GM19467 (cell line): Measurements from ENCODE around the gene CLDN22.
"Not testable (repeated sequence)": the region's sequence is repeated elsewhere in the genome, so short reads cannot be mapped to it uniquely, and the experiment has no call there.

Source experiments
- ATAC-seq: cut with Tn5 transposase; IDR thresholded peaks from one replicate; pipeline ENCODE4 v1.9.1; 2021; ENCODE audit warnings: mild to moderate bottlenecking, moderate library complexity; ENCODE audit not compliant: unreplicated experiment

CLDN22 gene

DNA sequence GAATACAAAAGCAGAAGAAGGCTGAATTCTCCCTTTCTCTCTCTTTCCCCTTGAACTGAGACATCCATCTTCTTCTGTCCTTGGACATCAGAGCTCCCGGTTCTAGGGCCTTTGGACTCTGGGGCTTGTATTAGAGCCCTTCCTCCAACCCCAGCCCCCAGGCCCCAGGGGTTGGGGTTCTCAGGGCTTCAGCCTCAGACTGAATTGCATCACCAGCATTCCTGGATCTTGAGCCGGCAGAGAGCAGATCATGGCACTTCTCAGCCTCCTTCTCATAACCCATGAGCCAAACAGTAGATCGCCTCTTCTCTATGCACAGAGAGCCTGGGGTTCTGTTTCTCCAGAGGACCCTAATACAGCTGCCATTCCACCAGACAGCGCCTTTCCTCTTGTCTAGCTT lies 27.5 kb upstream of the CLDN22 start:
- no peak for ATAC-seq

DNA sequence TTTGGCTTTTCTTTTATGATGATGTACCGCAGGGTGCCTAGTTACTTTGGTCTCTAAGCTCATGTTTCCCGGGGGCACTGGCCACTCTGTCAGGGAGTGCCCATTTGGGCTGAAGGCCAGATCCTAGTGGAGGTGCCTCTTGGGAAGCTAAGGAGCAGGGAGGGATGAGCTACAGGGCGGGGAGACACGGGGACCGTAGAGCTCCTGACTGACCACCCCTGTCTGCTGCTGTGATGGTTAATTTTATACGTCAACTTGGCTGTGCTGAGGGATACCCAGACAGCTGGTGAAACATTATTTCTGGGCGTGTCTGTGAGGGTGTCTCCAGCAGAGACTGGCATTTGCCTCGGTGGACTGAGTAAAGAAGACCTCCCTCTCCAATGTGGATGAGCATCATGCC lies 27.1 kb upstream of the CLDN22 start:
- ATAC-seq = no peak

DNA sequence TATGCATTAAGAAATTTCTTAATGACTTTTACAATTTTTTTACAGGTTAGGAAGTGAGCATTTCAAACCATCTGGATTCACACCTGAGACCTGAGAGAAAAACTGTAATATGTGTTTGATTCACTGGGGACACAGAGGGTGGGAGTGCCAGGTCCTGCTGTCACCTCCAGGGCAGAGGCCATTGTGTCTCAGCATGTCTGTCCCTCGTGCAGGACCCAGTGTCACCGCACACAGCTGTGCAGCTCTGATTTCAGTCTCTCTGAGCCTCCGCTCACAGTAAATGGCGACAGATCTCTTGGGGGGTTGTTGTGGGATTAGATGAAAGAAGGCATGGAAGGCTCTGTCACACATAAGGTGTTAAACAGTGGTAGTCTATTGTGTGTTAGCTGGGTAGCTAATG lies 25.2 kb upstream of the CLDN22 start:
- no peak for ATAC-seq

DNA sequence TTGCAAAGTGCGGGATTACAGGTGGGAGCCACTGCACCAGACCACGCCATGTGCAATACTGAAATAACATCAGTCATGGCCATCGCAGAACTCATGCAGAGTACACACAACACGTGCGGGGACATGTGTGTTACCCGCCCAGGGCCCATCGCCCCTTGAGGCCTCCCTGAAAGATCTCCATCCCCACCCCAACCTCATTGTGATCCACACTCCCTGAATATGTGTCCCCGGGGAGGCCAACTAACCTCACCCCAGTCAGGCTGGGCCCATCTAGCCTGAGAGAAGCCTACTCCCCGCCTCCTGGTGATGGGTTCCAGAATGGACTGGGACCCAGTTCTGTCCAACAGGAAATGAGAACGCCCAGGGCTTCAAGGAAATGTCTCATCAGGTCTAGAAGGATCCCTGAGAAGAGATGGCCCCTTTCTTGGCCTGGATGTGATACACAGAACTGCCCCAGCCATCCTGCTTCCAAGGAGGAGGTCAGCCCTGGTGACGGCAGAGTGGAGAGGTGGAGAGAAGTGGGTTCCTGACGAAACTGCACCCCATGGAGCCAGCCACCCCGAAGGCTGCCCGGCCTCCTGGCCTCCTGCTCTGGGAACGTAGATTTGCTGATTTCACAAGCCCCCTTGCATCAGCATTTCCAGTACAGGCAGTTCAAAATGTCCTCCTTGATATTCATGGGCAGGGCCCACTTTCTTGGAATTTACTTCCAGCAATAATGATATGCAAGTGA lies 24.6 kb upstream of the CLDN22 start:
- no peak for ATAC-seq

DNA sequence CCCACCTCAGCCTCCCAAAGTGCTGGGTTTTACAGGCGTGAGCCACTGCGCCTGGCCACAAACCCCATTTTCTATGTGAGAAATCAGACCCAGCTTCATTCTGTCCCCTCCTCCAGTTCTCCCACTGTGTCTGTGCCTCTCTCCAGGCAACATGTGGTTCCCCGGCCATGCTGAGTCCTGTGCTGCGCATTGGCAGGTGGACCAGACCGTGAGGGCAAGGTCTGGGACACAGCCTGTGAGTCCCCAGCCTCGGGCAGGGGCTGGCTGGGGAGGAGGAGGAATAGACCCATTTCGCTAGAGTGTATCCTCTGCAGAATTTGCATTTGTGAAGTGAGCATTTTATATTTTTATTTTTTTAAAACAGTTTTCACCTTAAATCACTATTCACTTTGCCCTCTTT lies 23.7 kb upstream of the CLDN22 start:
- no peak for ATAC-seq

DNA sequence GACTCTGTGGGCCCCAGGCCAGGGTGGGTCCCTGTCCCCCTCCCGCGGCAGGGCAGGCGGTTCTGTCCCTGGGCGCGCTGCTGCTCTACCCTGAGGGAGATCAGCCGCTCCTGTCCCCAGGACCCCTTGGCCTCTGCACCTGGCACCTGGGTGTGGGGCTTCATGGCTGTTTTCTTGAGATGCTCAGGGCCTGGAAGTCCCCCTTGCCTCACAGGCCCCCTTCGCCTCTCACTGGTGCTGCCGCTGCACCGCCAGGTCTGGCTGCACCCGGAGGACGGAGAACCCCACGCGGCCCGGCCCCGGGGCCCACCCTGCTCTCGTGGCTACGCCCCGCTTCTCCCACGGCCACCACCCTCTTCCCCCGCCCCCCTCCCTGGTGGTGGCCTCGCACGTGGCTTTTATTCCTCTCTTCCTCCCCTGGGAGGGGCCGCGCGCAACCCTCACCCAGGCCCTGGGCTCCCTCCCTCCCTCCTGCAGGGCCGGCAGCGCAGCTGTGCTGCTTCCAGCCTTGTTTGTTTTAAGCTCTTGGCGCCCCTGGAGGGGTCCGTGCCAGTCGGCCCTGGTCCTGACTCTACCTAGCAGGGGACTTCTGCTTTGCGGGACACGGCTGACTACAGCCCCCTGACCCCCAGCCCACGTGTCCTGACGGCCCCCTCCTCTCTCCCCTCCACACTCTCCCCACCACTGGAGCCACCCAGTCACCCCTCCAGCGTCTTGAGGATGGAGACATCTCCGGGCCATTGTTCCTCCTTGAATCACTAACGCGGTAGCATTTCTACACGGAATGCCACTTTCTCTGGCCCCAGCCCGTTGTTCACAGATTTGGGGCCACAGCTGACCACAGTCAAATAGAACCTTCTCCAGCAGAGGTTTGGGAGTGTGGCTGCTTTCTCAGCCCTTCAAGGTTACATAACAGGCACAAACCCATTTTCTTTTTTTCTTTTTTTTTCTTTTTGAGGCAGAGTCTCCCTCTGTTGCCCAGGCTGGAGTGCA lies 22.8 kb upstream of the CLDN22 start:
- no peak for ATAC-seq

DNA sequence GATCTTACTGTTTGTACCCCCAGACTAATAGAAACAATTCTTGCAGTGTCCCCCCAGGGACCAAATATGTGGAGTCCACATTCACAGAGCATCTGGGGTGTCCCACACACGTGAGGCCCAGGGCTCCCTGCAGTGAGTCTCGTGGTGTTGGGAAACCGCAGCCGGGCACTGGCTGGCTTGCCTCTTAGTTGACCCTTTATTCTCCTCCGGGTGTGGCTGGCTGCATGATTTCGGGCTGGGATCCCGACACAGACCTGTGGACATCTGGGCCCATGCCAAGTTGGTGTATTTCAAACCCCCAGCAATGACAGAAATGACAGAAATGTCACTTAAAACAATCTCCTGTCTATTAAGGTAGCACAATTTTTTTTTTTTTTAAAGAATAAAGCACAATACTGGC lies 17.8 kb upstream of the CLDN22 start:
- ATAC-seq = no peak

DNA sequence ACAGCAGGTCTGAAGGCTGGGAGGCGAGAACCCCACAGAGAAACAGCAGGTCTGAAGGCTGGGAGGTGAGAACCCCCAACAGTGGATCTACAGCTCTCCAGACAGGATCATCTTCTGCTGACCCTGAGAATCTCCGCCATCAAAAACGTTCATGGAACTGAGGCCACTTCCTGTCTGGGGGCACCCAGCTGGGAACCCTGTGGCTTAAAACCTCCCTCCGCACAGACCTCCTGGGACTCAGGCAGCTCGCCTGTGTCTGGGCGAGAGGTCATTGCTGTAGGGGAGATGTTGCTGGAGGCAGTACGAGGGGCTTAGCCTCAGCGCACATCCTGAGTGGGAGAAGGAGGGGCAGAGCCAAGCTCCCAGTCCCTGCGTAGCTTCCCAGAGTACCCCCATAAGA lies 17.3 kb upstream of the CLDN22 start:
- ATAC-seq = no peak

DNA sequence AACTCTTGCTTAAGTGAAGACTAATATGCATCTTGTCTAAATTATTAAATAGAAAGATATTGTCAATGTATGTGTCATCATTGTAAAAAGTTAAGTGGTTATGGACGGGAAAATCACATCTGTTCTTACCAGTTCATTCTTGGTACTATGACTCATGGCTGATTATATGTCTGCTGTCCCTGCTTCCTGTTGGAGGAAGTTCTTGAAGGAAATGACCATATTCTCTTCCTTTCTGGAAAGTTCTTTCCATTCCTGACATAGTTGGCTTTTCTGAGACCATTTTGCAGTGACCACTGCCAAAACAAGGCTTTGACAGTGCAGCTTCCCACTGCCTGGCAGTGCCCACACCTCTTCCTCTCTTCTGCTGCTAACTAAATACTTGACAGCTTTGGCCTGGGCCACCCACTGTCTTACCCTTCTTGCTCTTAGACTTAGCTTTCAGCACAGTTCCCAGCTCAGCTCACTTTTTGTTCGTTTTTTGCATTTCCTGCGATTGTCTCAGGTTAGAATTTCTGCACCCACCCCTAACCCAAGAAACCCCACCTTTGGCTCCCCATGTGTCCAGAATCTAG lies 15.4 kb upstream of the CLDN22 start:
- no peak for ATAC-seq

DNA sequence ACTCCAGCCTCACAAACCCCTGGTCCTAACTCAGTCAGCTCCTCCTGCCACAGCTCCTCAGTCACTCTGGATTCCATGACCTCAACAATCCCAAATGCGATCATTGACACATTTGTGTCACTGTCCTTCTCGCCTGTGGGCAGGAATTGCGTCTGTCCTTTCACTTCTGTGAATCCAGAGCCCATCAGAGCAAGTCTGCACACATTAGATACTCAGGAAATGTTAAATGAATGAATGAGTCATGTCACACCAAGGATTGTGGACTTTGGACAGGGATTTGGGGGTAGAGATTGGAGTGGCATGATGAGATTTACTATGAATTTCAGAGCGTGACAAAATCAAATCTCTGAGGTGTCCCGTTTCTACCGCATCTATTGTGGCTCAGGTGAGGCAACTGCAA lies 13.9 kb upstream of the CLDN22 start:
- ATAC-seq = no peak

DNA sequence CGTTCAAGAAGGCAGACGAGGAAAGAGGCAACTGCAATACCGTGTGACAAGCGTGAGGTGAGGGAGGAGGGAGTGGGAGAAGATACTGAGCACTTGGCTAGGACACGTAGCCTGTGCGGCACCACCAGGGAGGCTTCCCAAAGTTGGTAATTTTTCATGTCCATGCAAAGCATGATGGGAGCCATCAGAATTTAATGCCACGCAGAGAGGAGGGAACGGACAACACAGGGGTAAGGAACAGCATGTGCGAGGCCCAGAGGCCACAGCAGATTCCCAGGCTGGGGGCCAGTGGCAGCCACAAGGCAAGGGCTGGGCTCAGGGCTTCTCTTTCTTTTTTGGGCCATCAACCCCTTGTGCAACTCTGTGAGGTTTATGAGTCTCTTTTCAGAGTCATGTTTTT lies 13.1 kb upstream of the CLDN22 start:
- ATAC-seq = no peak

DNA sequence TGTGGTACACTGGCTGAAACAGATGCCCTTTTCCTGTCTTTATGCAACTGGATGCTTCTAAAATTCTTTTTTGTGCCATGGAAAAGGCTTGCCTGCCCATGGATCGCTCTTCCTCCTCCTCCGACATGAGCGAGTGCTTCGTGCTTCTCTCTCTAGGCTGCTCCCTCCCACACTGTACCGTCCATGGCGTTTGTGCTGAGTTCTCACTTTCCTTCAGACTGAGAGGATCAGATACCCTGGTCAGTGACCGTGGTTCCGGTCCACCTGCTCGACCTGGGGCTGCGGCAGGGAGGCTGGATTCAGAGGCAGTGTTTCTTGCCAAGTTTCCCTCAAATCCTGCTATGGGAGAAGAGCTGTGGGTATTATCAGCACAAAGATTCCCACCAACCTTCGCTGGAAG lies 12.4 kb upstream of the CLDN22 start:
- no peak for ATAC-seq

DNA sequence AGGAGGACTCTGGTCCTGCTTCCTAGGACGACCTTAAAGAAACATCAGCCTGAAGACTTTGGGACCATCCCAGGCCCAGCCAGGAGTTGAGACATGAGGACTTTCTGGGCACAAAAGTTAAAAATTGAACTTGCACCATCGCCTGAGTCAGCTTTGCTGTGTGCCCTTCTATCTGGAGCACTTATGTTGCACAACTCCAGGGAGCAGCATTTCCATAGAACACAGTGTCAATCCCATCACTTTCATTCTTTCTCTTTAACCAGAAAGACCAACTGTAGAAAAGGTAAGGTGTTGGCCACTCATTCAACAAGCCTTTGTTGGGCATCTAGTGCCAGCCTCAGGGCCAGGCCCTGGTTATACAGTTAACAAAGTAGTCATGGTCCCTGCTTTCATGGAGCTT lies 10.8 kb upstream of the CLDN22 start:
- no peak for ATAC-seq

DNA sequence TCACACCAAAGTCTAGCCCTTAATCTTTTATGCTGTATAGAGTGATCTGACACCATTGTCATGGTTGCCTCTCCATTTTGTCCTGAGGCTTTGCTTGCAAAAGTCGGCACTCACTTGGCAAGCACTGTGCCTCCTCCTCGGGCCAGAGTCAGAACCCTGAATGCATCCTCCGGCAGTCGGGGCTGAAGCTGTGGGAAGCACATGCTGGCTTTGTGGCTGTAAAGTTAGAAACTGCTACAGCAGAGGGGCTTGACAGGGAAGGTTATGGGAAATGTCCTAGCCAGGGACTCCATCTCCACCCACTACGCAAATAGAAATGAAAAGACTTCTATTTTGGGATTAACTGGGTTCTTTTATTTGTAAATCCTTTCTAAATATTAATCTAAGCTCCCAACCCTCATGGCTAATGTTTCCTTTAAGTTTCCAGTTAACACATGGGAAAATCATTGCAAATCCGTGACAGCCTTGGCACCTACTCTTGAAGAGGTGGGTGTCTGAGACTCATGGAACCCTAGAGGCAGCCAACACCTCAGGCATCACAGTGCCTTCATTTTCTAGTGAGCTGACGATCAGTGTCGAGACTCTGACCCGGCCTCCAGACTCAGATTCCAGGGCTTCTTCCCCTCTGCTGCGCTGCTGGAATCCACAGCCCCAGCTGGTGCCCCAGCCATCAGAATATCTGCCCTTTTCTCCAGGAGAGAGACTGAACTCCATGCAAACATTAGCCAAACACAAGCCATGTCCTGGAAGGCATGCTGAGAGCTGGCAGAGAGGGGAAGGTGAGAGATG lies 10.1 kb upstream of the CLDN22 start:
- no peak for ATAC-seq

DNA sequence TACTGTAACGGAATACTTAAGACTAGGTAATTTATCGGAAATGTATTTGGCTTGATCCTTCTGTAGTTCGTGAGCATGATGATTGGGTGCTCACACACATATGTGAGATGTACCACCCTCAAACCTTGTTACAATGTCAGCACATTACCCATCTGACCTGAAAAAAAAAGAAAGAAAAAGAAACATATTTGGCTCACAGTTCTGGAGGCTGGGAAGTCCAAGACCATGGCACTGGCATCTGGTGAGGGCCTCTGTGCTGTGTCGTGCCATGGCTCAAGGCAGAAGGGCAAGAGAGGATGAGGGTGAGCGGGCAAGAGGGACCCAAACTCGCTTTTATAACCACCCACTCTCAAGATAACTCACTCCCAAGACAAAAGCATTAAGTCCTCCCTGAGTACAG lies 9.2 kb upstream of the CLDN22 start:
- no peak for ATAC-seq

DNA sequence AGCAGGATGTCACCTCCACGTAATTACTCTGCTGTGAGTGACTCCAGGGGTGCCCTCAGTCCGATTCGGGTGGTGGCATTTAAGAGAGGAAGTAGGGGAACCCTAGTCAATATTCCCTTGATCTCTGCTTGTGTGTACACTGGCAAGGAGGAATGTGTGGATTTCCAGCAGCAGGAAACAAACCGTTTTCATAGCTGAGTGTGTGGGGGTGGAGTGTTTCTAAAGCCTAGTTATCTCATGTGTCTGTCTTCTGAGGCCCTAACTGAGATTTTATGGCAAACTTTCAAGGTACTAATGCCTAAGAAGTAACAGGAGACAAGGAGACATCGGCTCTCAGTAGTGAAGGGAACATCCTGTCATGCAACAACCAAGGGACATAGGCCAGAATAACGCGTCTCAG lies 8.8 kb upstream of the CLDN22 start:
- no peak for ATAC-seq

DNA sequence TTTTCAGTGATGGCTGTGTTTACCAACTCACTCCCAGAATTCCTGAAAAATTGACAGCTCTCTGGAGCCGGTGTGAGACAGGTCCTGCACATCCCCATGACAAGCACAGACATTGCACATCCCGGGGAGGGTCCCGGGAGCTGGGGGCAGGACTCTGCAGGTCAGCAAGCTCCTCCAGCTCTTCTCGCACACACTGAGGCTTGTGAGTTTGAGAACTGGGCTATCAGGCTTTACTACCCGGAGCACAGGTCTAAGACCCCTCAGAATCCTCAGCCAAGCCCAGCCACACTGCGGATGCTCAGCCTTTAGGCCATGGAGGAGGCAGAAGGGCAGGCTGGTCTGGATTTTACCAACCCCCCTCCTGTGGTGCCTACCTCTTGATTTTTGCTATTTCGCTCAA lies 7.8 kb upstream of the CLDN22 start:
- no peak for ATAC-seq

DNA sequence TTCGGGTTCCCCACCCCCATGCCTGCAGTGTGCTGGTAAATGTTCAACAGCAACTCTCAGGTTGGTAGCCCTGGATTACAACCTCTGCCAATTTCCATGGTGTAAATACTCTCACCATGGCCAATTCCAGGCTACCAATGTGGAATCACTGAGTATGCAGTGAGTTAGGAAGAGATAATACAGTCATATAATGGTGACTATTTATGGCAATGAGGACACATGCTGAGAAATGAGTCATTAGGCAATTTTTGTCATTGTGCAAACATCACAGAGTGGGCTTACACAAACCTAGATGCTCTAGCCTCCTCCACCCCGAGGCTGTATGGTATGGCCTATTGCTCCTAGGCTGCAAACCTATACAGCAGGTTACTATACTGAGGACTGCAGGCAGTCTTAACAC lies 6.8 kb upstream of the CLDN22 start:
- ATAC-seq = no peak

DNA sequence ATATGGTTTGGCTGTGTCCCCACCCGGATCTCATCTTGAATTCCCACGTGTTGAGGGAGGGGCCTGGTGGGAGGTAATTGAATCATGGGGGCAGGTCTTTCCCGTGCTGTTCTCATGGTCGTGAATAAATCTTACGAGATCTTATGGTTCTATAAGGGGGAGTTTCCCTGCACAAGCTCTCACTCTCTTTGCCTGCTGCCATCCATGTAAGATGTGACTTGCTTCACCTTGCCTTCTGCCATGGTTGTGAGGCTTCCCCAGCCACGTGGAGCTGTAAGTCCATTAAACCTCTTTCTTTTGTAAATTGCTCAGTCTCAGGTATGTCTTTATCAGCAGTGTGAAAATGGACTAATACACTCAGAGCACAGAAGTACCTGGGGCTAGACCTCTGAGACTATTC lies 6.3 kb upstream of the CLDN22 start:
- ATAC-seq = not testable (repeated sequence)

DNA sequence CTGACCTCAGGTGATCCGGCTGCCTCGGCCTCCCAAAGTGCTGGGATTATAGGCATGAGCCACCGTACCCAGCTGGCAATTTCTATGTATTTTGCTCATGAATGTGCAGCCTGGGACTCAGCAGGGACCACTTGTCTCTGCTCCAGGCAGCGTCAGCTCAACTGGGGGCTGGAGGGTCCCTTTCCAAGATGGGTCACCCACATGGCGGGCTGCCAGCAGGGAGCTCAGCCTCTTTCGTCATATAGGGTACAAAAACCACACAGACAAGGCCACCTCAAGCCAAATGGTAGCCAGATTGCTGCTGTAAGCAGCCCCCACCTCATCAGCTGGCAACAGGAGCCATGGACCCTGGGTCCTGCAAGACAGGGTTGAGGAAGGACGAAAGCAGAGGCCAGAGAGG lies 4.5 kb upstream of the CLDN22 start:
- ATAC-seq = no peak

DNA sequence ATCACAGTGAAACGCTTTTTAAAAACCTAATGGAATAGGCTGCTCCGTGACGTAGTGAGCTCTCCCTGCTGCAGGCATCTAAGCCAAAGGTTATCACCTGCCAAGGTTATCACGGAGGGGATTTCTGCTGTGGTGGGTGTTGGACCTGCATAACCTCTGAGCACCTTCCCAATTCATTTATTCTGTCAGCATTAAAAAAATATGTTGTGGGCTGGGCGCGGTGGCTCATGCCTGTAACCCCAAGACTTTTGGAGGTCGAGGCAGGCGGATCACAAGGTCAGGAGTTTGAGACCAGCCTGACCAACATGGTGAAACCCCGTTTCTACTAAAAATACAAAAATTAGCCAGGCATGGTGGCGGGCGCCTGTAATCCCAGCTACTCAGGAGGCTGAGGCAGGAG lies 4.0 kb upstream of the CLDN22 start:
- not testable (repeated sequence) for ATAC-seq
